H1 (cell line): ENCODE data around the gene TRPV6. TPM values are rescaled to one million over a fixed set of nuclear protein-coding genes. Genes with fewer than 3 reads are reported as not detected.

Experiments
- CTCF ChIA-PET: fragments of 300-600 bp; sonication (Branson Sonifier 250); formaldehyde crosslinking; loops from one replicate; lab custom pipeline; 2021; ENCODE audit not compliant: partially characterized antibody; lab: Charles Lee
- POLR2A ChIA-PET: fragments of 300-600 bp; sonication (Branson Sonifier 250); formaldehyde crosslinking; loops from one replicate; lab custom pipeline; 2021; ENCODE audit warnings: inconsistent platforms; ENCODE audit not compliant: partially characterized antibody; lab: Charles Lee
- DNase-seq, 2 experiments: peaks; one replicate each; pipeline versions ENCODE4 v3.0.0 to v3.0.0-alpha.2; 2010 to 2022; ENCODE audit warnings: low spot score in 2 of 2, low read depth in 1 of 2, mixed read lengths in 1 of 2
- FAIRE-seq: peaks from 2 replicates; lab custom pipeline; 2011; peaks lifted over from hg19 to GRCh38; lab: Jason Lieb, UNC
- H2AFZ ChIP-seq: 2 replicates; pipeline ENCODE4 v1.8.1; 2012; ENCODE audit warnings: low read length, inconsistent platforms
- H2AK5ac ChIP-seq: 2 replicates; pipeline ENCODE4 v1.6.1; 2013; ENCODE audit warnings: low read depth, low read length
- H2BK120ac ChIP-seq: replicated peaks from 2 replicates; pipeline ENCODE3; 2013; ENCODE audit warnings: low read depth, low read length, inconsistent platforms
- H2BK12ac ChIP-seq: 2 replicates; pipeline ENCODE4 v1.6.1; 2013; ENCODE audit warnings: low read depth, low read length
- H2BK15ac ChIP-seq: 2 replicates; pipeline ENCODE4 v1.6.1; 2013; ENCODE audit warnings: low read length
- H2BK20ac ChIP-seq: 2 replicates; pipeline ENCODE4 v1.6.1; 2013; ENCODE audit warnings: low read length
- H2BK5ac ChIP-seq: 2 replicates; pipeline ENCODE4 v1.6.1; 2013; ENCODE audit warnings: low read depth, low read length
- H3K14ac ChIP-seq: 2 replicates; pipeline ENCODE4 v1.6.1; 2013; ENCODE audit warnings: inconsistent platforms; ENCODE audit not compliant: insufficient read length
- H3K18ac ChIP-seq: 2 replicates; pipeline ENCODE4 v1.6.1; 2013; ENCODE audit warnings: low read length; ENCODE audit errors: extremely low read depth
- H3K23ac ChIP-seq: 2 replicates; pipeline ENCODE4 v1.6.1; 2013; ENCODE audit warnings: inconsistent platforms; ENCODE audit not compliant: insufficient read length
- H3K23me2 ChIP-seq: 2 replicates; pipeline ENCODE4 v1.6.1; 2013; ENCODE audit warnings: low read depth, low read length
- H3K27ac ChIP-seq: 2 replicates; pipeline ENCODE4 v1.6.1; 2011; ENCODE audit warnings: low read depth, low read length, inconsistent platforms
- H3K27me3 ChIP-seq, 4 experiments: replicated peaks in 1 of 4; 1 replicate in 1 of 4; 2 replicates in 3 of 4; pipeline versions ENCODE4 v1.6.1 to v1.8.1; 2011 to 2013; ENCODE audit warnings: low read length in 3 of 4, mild to moderate bottlenecking in 3 of 4, inconsistent platforms in 2 of 4, mixed read lengths in 2 of 4, moderate library complexity in 1 of 4; ENCODE audit not compliant: control insufficient read depth in 3 of 4, insufficient read depth in 3 of 4; ENCODE audit errors: extremely low read depth in 1 of 4
- H3K36me3 ChIP-seq, 4 experiments: 2 replicates each; pipeline versions ENCODE4 v1.6.1 to v1.8.1; 2011 to 2013; ENCODE audit warnings: mild to moderate bottlenecking in 4 of 4, low read length in 3 of 4, moderate library complexity in 2 of 4, control low read depth in 1 of 4, inconsistent platforms in 1 of 4; ENCODE audit not compliant: insufficient read depth in 4 of 4, control insufficient read depth in 2 of 4
- H3K4ac ChIP-seq: replicated peaks from 2 replicates; pipeline ENCODE3; 2013; ENCODE audit warnings: low read length, low read depth, mixed read lengths, inconsistent platforms; ENCODE audit not compliant: insufficient read length
- H3K4me1 ChIP-seq, 4 experiments: replicated peaks in 1 of 4; 1 replicate in 1 of 4; 2 replicates in 3 of 4; pipeline versions ENCODE4 v1.6.1 to v1.8.1; 2011 to 2013; ENCODE audit warnings: low read length in 3 of 4, inconsistent platforms in 2 of 4, mixed read lengths in 1 of 4; ENCODE audit not compliant: insufficient read depth in 4 of 4, control insufficient read depth in 3 of 4
- H3K4me2 ChIP-seq, 2 experiments: 2 replicates each; pipeline versions ENCODE4 v1.6.1 to v1.8.1; 2011 to 2013; ENCODE audit warnings: low read depth in 2 of 2, low read length in 2 of 2, control low read depth in 1 of 2, inconsistent platforms in 1 of 2, mild to moderate bottlenecking in 1 of 2; ENCODE audit not compliant: insufficient read depth in 1 of 2
- H3K4me3 ChIP-seq, 4 experiments: fragments of 200-600, 300-600 bp in 1 of 4; sonication (generic), shearing (Covaris generic), sonication (Bioruptor Twin) in 1 of 4; 2 replicates each; pipeline versions ENCODE4 v1.5.1 to v1.8.1; 2011 to 2016; ENCODE audit warnings: low read length in 4 of 4, low read depth in 3 of 4, control low read depth in 2 of 4, inconsistent platforms in 2 of 4, mild to moderate bottlenecking in 2 of 4, mixed read lengths in 1 of 4, moderate library complexity in 1 of 4; ENCODE audit not compliant: insufficient read depth in 2 of 4; ENCODE audit errors: extremely low read depth in 1 of 4
- H3K56ac ChIP-seq: replicated peaks from 2 replicates; pipeline ENCODE3; 2013; ENCODE audit warnings: low read depth, mild to moderate bottlenecking, mixed read lengths, low read length, inconsistent platforms; ENCODE audit not compliant: insufficient read length
- H3K79me1 ChIP-seq: 2 replicates; pipeline ENCODE4 v1.6.1; 2013; ENCODE audit warnings: low read depth, low read length, control low read depth
- H3K79me2 ChIP-seq, 2 experiments: 2 replicates each; pipeline versions ENCODE4 v1.6.1 to v1.8.1; 2012 to 2013; ENCODE audit warnings: low read length in 2 of 2, mild to moderate bottlenecking in 2 of 2, inconsistent platforms in 1 of 2; ENCODE audit not compliant: insufficient read depth in 2 of 2, control insufficient read depth in 1 of 2
- H3K9ac ChIP-seq, 4 experiments: replicated peaks in 1 of 4; 1 replicate in 1 of 4; 2 replicates in 3 of 4; pipeline versions ENCODE4 v1.6.1 to v1.8.1; 2011 to 2013; ENCODE audit warnings: low read depth in 3 of 4, low read length in 3 of 4, control low read depth in 2 of 4, mild to moderate bottlenecking in 2 of 4, moderate library complexity in 2 of 4, inconsistent platforms in 1 of 4; ENCODE audit errors: extremely low read depth in 1 of 4
- H3K9me3 ChIP-seq, 2 experiments: 2 replicates each; pipeline versions ENCODE4 v1.6.1 to v1.8.1; 2012 to 2013; ENCODE audit warnings: mild to moderate bottlenecking in 2 of 2, moderate library complexity in 2 of 2, control low read depth in 1 of 2, inconsistent platforms in 1 of 2, low read depth in 1 of 2, low read length in 1 of 2, mixed read lengths in 1 of 2; ENCODE audit not compliant: insufficient read depth in 2 of 2
- H4K20me1 ChIP-seq, 2 experiments: replicated peaks in 1 of 2; 2 replicates each; pipeline versions ENCODE3 to v1.8.1; 2011 to 2013; ENCODE audit warnings: inconsistent platforms in 2 of 2, low read length in 2 of 2, mild to moderate bottlenecking in 1 of 2; ENCODE audit not compliant: insufficient read depth in 2 of 2, control insufficient read depth in 1 of 2
- H4K5ac ChIP-seq: 2 replicates; pipeline ENCODE4 v1.6.1; 2013; ENCODE audit warnings: low read length, low read depth, mixed read lengths, inconsistent platforms; ENCODE audit not compliant: insufficient read length
- H4K8ac ChIP-seq: 2 replicates; pipeline ENCODE4 v1.8.0; 2013; ENCODE audit warnings: mild to moderate bottlenecking, moderate library complexity, low read length, inconsistent platforms; ENCODE audit not compliant: insufficient read depth; ENCODE audit errors: extremely low read depth
- H4K91ac ChIP-seq: replicated peaks from 2 replicates; pipeline ENCODE3; 2013; ENCODE audit warnings: low read length, mixed read lengths, inconsistent platforms; ENCODE audit not compliant: insufficient read length
- ASH2L ChIP-seq: fragments of 200-600, 300-600 bp; sonication (generic); IDR thresholded peaks from one replicate; pipeline ENCODE4 v1.7.1; 2017; ENCODE audit warnings: low read length
- CHD1 ChIP-seq: IDR thresholded peaks from 2 replicates; pipeline ENCODE4 v1.6.1; 2012; ENCODE audit warnings: low read depth, low read length, improper control_type of control experiment
- PHF8 ChIP-seq: fragments of 200-600 bp; sonication (generic); conservative IDR thresholded peaks from 2 replicates; pipeline ENCODE4 v1.7.1; 2012; ENCODE audit warnings: low read depth, mild to moderate bottlenecking, inconsistent platforms, low read length, moderate library complexity
- POLR2A ChIP-seq, 2 experiments: IDR thresholded peaks; 1 replicate in 1 of 2; 2 replicates in 1 of 2; pipeline ENCODE4 v1.6.1; 2011; ENCODE audit warnings: low read depth in 2 of 2, low read length in 2 of 2, mild to moderate bottlenecking in 2 of 2; ENCODE audit errors: control extremely low read depth in 1 of 2
- RNF2 ChIP-seq: fragments of 200-900, 300-1000 bp; sonication (generic); IDR thresholded peaks from 2 replicates; pipeline ENCODE4 v1.7.1; 2016; ENCODE audit warnings: borderline replicate concordance, low read depth, mild to moderate bottlenecking, antibody characterized with exemption, low read length; ENCODE audit not compliant: poor library complexity, severe bottlenecking; ENCODE audit errors: missing control alignments
- WGBS, 2 experiments: shearing (Covaris generic) in 1 of 2; methylation state at CpG; one replicate each; pipeline versions ENCODE4 v1.1.6 to v1.1.7; 2013 to 2015; ENCODE audit warnings: low lambda C conversion rate in 2 of 2, mixed read lengths in 2 of 2, inconsistent platforms in 1 of 2, low coverage in 1 of 2, missing lambda C conversion rate in 1 of 2; ENCODE audit not compliant: insufficient replicate concordance in 2 of 2, insufficient coverage in 1 of 2, insufficient read length in 1 of 2; ENCODE audit errors: extremely low coverage in 1 of 2, missing lambda C conversion rate in 1 of 2; 5-methylcytosine and 5-hydroxymethylcytosine counted together
- polyA plus RNA-seq, 7 experiments: library from polyadenylated mRNA; depleted of rRNA in 3 of 7; stranded (reverse) in 5 of 7; unstranded in 2 of 7; fragments of >200 nt in 5 of 7; fragments of 200-250 nt in 2 of 7; gene quantifications; 1 replicate in 5 of 7; 2 replicates in 1 of 7; 4 replicates in 1 of 7; pipeline versions ENCODE4 v1.2.1 to v1.2.3, GENCODE V29; 2011 to 2013; ENCODE audit warnings: missing spikeins in 2 of 7, mixed read lengths in 2 of 7
- total RNA-seq: library from RNA; stranded (reverse); fragmentation: NEBNext Ultra II Directional; extraction: Animal tissue kit (Norgen Biotek cat#: 25700); gene quantifications from 2 replicates; pipeline ENCODE4 v1.2.1, GENCODE V29; 2021
- TF ChIP-seq, protein P1 (sequence below), 3 experiments: IDR thresholded peaks; 1 replicate in 2 of 3; 2 replicates in 1 of 3; pipeline versions ENCODE4 v1.5.1 to v1.6.1; 2011; ENCODE audit warnings: low read length in 3 of 3, mild to moderate bottlenecking in 3 of 3, inconsistent platforms in 2 of 3, low read depth in 1 of 3, moderate library complexity in 1 of 3; ENCODE audit not compliant: insufficient read depth in 1 of 3; ENCODE audit errors: control extremely low read depth in 1 of 3
- TF ChIP-seq, protein P2 (sequence below): IDR thresholded peaks from 2 replicates; pipeline ENCODE4 v1.6.1; 2011; ENCODE audit warnings: low read depth, mild to moderate bottlenecking, low read length; ENCODE audit not compliant: insufficient read depth

The TRPV6 gene
- total and polyA plus RNA-seq, 2 of the 8 experiments (the other 6 are each of a cell fraction or from before 2014, with no cell fraction given), result 0.52 to 1.1 TPM

DNA sequence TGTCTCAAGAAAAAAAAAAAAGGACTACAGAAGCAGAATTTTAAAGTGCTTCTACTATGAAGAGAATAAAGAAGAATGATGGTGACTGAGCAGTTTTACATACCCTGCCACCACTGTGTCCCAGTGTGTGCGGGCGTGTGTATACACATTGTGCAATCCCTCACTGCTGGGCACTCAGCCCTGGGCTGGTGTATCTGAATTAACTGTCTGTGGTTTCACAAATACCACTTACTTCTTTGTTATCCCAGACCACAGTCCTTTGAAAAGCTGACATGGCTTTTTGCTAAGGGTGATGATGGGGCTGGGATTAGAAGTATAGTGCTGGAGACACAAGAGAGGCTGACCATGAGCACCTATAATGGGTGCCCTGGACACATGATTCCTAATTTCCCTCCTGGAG is 21.1 kb upstream of the TRPV6 start:
- Histone ChIP-seq H2AK5ac (no peak overlapping the region), H2BK12ac (no peak overlapping the region), H3K4me2 (no peak overlapping the region), H4K5ac (no peak overlapping the region), H2BK120ac (no peak overlapping the region), H3K56ac (no peak overlapping the region), H3K4ac (no peak overlapping the region), H3K4me3 (no peak overlapping the region), H3K36me3 (no peaks in the 10 kb centered on the region), H3K27ac (no peak overlapping the region), H3K23ac (no peak overlapping the region), H3K9me3 (peaks cover 26 to 31% of the 10 kb centered on the region in 2 experiments), H3K27me3 (no peaks in the 10 kb centered on the region), H4K8ac (no peak overlapping the region), H3K79me1 (no peaks in the 10 kb centered on the region), H3K79me2 (no peaks in the 10 kb centered on the region), H2BK15ac (no peak overlapping the region)
- ChIA-PET CTCF (interaction anchor here (0.7 to 1.4 kb wide), 2 partner anchors 20 to 101 kb away, joined by 3 to 7 read pairs; no protein-coding TSS in a partner anchor), POLR2A (interaction anchor here (1.3 kb wide), 1 partner anchor 8 kb away, joined by 4 read pairs; no protein-coding TSS in a partner anchor)
- WGBS, 2 experiments, result 91% methylated on average over 2 of the region's 2 CpGs; no CpG with 5 or more reads in 1 of the 2 experiments
- no peak for FAIRE-seq
- TF ChIP-seq POLR2A (IDR thresholded peaks at IDR 0.05; ENCODE audit: control extremely low read depth in 1 of 2, low read depth in 2 of 2, low read length in 2 of 2) (no peak), PHF8 (no peak), RNF2 (no peak), CHD1 (no peak), ASH2L (no peak)
- TF ChIP-seq, protein P1, sequence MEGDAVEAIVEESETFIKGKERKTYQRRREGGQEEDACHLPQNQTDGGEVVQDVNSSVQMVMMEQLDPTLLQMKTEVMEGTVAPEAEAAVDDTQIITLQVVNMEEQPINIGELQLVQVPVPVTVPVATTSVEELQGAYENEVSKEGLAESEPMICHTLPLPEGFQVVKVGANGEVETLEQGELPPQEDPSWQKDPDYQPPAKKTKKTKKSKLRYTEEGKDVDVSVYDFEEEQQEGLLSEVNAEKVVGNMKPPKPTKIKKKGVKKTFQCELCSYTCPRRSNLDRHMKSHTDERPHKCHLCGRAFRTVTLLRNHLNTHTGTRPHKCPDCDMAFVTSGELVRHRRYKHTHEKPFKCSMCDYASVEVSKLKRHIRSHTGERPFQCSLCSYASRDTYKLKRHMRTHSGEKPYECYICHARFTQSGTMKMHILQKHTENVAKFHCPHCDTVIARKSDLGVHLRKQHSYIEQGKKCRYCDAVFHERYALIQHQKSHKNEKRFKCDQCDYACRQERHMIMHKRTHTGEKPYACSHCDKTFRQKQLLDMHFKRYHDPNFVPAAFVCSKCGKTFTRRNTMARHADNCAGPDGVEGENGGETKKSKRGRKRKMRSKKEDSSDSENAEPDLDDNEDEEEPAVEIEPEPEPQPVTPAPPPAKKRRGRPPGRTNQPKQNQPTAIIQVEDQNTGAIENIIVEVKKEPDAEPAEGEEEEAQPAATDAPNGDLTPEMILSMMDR (IDR thresholded peaks at IDR 0.05; ENCODE audit: control extremely low read depth in 1 of 3, insufficient read depth in 1 of 3, low read depth in 1 of 3, low read length in 3 of 3), result no peak
- TF ChIP-seq, protein P2, sequence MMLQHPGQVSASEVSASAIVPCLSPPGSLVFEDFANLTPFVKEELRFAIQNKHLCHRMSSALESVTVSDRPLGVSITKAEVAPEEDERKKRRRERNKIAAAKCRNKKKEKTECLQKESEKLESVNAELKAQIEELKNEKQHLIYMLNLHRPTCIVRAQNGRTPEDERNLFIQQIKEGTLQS, result no peak
- TF ChIP-seq, all 59 proteins: peak for 0
- Histone ChIP-seq H4K91ac (no peak overlapping the region), H3K23me2 (no peaks in the 10 kb centered on the region), H3K18ac (no peak overlapping the region), H3K14ac (no peak overlapping the region), H4K20me1 (no peaks in the 10 kb centered on the region), H2BK20ac (no peak overlapping the region), H3K4me1 (no peaks in the 10 kb centered on the region), H2BK5ac (no peak overlapping the region), H3K9ac (no peak overlapping the region), H2AFZ (no peak overlapping the region)
- no peak for DNase-seq
